ENCODE measurements around the gene MEIS2.

MEIS2 gene

DNA sequence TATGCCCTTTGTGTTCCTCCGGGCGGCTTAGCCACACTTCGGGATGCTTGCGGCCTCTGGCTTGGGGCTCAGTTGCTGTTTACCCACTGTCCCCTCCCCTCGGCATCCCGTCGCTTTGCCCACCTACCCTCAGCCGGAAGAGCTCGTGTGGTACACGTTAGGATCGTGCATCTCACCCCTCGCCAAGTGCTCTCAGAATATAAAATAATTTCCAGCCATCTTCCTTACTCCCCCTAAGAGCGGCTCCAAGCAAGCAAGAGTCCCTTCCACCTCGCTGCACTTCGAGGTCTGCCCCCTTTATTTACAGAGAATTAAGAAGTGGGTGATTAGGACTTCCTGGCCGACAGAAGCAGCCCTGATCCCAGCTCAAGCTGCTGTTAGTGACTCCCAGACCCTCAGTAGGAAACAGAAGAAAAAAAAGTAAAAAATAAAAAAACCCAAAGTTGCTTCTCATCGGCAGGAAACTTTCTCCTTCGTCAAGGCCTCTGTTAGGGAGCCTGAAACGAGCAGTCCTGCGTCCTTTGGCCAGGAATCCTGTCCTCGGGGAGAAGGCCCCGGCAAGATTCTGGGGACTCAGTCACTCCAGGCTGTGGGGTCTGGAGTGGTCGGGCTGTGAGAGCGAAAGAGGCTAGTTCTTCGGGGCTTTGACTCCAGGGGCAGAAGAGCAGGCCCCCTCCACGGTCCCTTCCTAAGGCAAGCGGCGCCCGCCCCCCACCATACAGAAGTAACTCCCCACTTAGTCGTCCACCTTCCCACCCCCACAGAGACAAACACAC, 3.0 kb downstream of the MEIS2 start:
- no peak for DNase-seq

DNA sequence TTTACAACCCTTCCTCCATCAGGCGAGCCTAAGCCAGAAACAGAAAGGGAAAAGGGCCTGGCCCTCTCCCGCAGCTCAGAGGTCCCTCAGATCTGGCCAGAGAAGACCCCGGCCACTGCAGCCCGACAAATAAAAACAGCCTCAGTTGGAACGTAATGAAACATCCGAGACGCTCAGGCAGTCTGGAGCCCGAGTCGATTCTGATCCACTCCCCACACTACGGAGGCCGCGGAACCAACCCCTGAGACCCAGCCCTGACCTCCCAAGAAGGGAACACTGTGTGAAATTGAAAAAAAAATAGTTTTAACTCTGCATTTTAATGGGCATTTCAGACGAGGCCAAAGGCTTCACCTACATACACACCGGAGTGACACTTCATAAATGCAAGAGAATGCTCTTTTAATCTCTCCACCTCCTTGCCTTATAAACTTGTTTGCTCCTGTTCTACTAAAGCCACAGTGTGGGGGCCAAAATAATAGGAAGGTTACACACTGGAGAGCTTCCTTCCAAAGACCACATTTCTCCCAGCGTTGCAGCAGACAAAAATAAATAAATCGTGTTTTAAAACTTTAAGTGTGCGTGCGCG, 3.7 kb downstream of the MEIS2 start:
- no peak for DNase-seq

DNA sequence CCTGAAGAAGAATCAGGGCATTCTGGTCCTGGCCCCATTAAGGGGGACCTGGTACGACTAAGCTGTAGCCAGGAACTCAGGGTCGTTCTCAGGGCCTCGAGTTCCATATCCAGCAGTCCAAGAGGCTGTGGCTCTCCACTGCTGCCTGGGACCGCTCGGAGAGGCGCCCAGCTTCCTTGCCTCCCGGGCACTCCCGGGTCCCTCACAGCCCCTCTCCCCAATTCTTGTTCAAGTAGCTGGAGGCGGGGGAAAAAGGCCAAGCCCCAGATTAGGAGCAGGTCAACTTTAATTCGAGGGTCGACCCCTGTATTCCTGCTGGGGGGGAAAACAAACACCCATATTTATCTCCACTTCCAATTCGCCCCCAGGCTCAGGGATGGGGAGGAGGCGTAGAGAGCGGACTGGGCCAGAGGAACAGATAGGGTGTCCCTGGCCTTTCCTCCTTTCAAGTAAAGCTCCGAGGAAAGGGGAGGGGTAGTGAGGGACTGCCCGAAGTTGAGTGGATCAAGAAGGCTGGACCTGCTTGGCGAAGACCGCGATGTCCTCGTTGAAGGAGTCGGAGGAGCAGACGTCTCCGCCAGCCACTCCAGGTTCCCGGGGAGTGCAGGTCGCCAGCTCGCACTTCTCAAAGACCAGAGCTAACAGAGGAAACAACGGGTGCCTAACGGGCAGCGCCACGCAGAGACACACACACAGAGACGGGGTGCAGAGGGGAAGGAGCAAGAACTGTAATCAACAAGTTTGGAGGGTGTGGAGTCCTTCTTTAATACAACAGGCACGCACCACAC, 4.4 kb downstream of the MEIS2 start:
- DNase-seq, result no peak

DNA sequence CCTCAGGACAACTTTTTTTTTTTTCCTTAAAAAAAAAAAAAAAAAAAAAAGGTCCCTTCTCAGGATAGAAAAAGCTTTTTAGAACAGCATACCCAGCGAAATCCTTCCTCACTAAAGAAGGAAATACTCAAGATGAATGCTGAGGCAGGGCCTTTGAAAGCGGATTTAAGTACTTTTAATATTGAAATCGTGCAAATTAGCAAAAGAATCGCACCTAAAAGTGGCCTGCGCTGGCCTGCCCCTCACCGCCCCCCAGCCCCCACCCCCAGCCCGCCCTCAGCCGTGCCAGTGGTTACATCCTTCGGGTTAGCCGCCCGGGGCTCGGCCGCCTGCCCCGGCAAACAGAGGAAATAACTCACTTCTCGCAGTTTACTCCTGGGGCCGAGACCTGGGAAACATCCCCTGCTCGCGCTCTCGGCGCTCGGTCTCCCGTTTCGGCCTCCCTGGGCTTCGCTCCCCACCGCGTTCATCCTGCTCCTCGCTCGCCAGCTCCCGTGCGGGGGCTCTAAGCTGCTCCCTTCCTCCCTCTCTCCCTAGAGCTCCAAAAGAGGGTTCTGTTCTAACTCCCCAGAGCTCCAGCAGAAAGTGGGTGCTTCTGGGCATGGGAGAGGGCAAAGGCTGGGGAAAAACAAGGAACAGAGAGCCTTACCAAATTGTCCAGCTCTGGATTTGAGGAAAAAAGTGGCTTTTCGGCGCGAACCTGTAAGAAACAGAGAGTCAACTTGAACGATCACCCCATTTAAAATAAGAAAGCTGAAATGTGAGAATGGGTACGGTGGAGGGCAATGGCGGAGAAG, 5.2 kb downstream of the MEIS2 start:
- DNase-seq, result no peak

DNA sequence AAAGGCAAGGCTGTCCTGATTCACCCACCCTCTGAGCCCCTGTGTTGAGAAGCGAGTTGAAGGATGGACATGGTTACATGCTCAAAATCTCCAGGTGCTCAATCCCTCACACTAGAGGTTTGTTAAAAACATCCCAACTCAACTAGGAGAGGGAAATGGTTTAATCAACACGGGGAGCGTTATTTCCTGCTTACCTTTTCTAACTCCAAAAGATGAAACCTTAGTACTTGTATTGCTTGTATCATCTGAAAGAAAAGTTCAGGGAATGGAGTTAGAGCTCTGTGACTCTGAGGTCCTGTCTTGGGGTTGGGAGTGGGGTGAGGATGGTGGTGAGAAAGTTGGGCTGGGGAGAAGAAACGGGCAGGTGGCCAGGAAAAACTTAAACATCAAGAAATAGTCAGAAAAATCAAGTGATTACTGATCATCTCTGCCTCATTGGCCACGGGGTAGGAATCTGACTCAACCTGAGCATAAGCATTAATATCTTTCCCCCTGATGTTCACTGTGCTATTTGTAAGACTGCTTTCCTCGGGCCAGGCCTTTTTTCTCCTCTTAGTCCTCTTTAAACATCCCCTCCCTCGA, 5.9 kb downstream of the MEIS2 start:
- no peak for DNase-seq

DNA sequence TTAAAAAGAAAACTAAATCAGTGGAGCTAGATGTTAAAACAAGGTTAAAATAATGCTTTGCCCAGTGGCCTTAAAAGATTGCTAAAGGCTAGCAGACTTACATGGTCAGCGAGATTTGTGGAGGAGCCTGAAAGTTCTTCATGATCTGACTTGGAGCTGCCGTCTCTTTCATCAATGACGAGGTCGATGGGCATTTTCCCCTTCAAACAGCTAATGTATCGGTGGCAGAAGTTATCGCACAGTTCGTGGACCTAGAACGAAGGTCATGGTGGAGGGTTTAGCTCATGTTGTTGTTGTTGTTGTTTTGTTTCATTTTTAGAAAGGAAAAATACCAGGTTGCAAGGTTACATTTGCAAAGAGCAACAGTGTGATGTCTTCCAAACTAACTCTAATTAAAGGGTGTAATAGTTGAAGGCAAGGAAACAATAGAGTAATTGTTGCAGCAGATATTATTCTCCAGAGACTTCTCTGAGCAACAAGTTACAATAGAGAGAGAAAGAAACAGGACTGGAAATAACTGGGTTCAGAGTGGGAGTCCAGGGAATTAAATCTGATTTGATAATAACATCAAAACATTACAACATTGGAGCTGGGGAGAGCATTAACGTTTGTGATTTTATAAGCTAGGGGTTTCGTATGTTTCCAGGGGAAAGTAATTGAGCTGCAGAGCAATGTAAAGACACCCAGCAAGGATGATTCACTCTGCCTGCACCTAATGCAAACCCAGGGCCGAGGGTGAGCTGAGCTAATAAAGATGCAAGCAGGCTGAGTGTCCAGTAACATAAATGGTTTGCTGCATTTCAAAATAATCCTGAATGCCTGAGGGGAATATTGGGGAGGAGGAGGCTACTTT, 6.6 kb downstream of the MEIS2 start:
- DNase-seq, result peak; percentile 48

DNA sequence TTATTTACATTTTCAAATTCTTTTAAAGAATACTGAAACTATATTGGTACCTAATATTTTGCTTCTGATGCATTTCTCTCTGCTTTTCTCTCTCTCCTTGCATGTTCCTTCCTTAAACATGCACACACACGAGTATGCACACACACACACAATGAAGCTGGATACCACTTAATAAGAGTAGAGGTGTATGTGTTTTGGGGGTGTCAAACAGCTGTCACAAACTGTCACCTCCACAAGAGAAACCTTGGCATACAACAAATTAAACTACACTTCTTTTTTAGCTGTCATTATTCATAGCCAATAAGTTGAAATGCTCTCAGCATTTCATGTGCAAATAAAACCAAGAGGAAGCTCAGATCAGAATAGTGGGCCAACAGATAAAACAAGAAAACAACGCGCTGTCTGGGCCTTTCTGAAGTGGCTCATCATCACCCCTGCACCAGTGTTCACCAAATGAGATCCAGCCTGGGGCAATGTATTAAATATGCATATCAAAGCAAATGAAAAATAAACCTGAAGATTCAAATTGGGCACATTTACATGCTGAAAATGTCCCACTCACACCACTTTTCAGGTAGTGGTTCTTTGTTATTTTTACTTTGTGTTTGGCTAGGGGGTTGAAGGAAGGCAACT, 9.7 kb downstream of the MEIS2 start:
- DNase-seq, result no peak

DNA sequence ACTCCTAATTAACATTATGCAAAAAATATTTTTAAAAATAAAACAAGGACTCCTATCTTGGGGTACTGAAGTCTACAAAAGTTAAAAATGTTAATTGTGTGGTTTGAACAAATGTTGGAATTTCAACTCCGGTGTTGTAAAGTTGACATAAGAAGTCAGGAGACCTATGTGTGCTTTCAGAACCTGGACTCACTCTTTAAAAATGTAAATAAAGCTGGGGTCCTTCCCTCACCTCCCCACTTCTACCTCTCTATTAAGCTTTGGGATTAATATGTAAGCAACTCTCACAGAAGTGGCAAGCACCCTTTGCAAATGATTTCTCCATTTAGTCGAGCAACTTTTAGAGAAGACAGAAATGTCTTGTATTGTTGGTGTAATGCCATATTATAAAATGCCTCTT, 11.9 kb downstream of the MEIS2 start:
- DNase-seq, result no peak

DNA sequence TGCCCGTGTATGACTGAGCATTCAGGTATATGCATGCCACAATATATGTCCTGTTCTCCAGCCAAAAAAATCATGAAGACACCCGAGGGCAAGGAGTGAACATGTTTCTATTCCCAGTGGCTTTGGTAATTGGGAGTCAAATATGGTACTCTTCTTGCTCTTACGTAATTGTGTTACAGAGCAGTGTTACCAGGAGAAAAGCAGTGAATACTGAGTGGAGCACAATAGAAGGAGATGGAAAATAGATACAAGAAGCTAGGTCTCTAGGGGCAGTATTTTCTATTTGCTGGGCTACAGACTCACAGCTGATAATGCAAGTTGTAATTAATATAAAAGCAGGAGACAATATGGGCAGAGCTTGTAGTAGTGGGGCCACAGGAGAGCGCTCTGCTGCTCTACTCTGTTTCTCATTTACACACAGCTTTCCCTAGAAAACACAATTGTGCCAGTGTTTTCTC, 13.2 kb downstream of the MEIS2 start:
- DNase-seq, result no peak

DNA sequence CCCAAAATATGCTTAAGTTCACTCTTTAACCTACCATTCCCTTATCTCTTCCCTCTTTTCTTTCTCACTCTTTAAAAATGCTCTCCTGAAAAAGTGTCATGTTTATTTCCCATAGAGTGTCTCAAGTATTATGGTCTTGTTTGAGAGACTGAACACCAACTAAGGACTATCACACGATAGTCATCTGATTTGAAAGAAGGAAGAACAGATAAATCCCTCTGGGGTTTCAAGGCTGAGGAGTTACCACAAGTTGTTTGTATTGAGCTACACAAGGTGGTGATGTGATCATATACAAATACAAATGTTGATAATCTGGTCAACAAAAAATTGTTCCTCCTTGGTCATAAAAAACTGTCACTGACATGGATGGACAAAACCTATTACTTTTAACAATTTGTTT, 13.8 kb downstream of the MEIS2 start:
- no peak for DNase-seq

DNA sequence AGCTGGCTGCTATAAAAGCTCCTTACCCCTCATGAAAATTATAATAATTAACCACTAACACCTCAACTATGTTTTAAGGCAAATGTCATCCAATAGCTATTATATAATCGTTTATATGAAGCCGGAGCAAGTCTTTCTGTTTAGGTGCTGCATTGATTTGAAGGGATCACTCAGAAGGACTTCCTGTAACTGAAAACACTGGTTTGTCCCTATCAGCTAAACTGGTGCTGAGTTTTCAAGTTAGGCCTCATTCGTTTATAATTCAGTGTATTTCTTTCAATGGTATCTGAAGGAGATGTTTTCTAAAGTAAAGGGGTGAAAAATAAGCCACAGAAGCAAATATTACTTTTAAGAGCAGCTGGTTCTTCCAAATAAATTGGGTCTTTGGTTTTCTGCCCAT, 14.2 kb downstream of the MEIS2 start:
- no peak for DNase-seq

DNA sequence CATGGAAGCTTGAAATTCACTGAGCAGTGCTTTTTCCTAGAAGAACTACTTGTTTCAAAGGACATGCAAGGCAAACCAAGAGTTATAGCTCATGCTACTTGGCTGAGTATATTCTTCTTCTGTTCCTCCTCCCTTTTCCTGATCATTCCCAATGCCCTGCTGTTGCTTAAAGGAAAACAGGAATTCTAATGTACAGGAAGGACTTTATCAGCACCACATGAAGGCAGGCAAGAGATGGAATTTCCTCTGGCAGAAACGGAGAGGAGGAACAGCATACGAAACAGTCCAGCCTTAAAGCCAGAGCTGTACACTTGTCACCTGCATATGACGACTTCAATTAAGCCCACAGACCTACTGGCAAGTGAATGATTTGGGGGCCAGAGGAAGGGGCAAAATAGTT, 15.7 kb downstream of the MEIS2 start:
- DNase-seq, result no peak

DNA sequence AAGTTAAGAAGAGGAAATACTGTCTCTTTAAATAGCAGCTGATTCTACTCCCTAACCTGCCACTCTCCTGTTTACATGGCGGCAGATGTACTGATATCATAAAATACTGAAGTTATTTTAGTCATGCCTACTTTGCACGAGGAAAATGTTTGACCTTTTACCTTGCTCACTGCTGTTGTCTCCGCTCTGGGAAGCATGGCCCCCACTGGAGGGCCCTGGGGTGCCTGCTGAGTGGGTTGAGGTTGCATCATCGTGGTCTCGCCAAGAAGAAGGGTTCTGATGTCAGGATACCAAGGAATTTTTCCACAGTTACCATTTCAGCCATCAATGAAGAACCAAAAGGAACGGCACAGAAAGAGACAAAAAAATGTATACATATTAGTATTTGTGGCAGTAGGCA, 16.7 kb downstream of the MEIS2 start:
- no peak for DNase-seq

DNA sequence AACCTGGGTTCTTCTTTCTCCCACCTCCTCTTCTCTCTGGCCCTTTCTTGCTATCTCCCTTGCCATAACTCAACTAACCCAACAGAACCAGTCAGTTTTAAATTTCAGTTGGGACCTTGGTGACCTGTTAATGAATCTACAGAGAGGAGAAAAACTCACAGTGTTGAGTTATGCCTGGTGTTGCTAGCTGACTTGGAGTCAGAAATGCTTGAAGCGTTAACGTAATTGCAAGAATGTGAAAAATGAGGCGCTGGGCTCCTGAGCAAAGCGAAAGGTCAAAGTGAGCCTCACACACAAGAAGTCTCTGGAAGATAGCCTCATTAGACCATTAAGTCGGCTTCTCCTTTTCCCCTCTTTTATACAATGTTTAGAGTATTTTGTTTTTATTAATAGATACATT, 18.4 kb downstream of the MEIS2 start:
- no peak for DNase-seq

DNA sequence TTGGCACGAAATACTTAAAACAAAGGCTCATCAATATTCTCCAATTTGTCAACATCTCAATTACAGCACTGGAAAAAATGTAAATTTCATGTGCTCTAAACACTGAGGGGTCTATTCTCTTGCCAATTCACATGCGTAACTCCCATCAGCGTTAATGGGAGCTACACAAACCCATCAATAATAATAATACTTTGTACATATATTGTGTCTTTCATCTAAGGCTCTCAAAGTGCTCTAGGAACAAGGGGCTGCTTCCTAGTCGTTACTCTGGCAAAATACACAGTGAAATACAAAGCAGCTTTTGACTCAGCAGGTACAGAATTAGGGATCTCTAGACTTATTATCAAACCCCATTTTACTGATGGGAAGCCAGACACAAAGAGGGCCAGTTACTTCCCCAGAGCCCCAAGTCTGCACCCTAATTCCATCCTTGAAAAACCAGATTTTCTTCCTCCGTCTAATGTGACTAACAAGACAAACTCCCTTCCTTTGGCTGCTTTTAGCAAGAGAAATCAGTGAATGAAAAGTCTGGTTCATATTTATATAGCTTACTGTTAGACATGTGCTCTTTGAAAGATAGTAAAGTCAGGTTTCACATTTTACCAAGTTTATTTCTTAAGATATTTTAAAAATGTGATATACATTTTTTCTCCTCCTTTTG, 20.0 kb downstream of the MEIS2 start:
- no peak for DNase-seq

DNA sequence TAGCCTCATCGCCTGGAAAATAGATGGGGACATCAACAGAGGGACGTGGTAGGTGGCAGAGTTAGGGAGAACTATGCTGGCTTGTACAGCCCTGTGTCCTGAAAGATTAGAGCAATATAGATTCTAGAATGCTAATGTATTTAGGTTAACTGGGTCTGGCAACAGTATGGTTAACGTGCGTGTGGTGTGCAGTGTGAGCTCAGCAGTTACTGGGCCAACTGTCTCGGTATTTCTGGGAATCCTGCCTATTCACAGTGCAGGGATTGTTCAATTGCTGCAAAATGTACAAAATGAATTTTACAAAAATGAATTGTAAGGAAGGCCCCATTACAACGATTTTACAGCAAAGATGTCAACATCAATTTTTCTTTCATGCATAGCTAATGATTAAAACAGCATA, 20.6 kb downstream of the MEIS2 start:
- no peak for DNase-seq

DNA sequence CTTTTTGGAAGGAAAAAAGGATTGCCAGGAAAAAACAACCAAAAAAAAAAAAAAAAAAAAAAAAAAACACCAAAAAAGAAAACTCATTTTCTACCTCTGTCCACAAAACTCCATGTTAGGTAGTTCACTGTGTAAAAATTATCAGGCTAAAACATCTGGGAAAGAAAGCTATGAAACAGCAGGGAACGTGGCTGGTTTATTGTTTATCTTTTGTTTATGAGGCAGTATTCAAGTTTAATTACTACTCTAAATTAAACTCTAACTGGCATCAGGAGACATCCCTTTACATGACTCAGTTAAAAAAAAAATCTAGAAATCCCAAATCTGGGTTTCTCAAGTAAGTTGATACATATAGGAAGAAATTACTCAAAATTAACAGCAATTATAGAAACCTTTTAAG, 21.8 kb downstream of the MEIS2 start:
- DNase-seq, result no peak

DNA sequence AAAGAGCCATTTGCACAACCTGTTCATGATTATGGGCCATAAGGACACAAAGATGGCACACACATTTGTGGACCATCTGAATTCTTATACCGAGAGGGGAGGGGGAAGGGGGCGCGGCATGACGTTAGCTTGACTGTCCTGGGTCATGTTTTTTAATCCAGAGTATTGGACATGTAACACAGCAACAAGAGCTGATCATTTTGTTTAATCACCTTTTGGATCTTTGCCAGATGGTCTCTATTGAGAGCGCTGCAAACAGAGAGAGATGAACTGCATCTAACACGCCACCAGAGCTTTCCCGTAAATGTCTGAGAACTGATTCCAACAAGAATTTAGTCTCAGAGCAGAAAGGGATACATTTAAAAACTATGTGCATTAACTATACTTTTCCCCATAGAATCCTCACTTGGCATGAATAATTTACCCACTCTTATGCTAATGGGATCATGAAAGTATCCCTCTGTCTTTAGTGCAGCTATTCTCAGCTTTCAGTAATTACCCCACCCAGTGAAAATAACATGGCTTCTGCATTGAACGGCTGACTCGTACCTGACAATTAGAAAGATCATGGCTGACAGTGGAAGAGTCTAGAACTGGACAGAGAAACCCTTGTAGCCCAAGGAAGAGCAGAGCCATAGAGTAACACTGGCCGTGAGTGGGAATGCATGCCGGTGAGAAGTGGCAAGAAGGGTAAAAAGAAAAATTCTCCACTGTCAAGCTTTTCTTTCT, 22.6 kb downstream of the MEIS2 start:
- DNase-seq, result no peak

DNA sequence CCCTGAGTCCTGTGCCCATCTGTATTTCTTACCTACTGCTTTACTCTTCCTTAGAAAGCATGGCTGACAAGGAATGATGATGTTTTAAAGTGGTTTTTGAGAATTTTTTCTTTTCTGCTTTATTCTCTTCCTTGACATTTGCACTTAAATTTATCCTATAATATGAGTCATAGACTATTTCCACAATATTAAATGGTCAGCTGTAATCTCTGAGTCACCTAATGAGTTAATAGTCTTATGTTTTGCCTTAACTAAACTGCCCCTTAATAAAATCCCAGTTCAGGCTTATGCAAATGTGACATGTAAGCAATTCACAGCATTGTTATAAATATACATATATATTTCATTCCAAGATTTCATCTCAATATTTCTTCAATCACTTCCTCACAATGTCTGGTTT, 23.8 kb downstream of the MEIS2 start:
- DNase-seq, result no peak

DNA sequence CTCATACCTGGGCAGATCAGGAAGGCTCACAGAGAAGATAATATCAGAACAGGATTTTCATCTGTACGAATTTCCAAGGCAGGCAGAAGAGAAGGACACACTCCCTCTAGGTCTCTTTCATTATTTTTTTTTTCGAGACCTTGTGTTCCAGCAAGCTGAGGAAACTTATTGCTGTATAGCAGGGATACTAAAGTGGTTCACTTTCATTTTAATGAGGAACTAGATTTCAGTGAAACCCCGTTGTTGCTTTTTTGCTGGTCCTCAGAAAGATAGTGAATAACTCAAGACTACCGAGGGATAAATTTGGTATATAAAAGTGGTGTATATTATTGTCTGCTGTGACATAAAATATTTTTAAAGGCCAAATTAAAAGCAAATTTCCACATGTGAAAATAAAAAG, 24.6 kb downstream of the MEIS2 start:
- DNase-seq, result no peak

Measured in T1000 (cell line).